ENCODE measurements around the gene QPRT. TPM values are rescaled to one million over a fixed set of nuclear protein-coding genes. Genes with fewer than 3 reads are reported as not detected.

Gene QPRT
- polyA plus RNA-seq, 3 donors: 2.1 to 4.7 (median 3.9) TPM

DNA sequence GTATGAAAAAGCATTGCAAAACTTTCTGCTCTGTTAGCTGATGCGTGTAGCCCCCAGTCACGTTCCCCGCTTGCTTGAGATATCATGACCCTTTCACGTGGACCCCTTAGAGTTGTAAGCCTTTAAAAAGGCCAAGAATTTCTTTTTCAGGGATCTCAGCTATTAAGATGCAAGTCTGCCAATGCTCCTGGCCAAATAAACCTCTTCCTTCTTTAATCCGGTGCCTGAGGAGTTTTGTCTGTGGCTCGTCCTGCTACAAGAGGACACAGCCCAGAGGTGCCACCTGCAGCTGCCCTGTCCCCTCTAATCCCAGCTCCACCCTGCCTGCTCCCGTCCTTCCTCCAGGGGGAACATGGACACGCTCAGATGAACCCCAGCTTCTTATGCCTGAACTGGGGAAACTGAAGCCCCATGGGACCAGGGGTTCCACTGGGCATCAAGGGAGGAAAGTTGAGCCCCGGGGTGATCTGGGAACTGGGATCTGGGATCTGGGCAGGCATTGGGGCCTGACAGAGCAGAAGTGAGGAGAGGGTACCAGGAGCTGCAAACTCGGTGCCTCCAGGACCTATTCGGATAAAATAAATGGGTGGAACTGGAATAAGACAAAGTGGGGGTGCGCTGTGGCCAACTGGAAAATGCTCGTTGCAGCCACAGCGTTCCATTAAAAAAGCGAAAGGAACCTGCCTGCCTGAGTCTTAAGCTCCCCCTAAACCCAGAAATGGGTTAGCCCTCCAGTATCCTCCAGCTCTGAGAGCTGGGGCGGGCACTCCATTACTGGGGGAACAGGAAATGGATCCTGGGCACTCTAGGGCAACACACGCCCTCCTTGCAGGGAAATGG is 19.7 kb downstream of the QPRT start:
- DNase-seq: no peak
- Histone ChIP-seq H3K79me2 (ENCODE audit: insufficient read depth, low read length) (no peaks in the 10 kb centered on the region), H2AFZ (ENCODE audit: insufficient read depth, low read depth, low read length, poor library complexity, severe bottlenecking) (no peak overlapping the region), H3K36me3 (replicated peaks in 1 of 2; ENCODE audit: control insufficient read depth in 1 of 2, insufficient read depth in 2 of 2, low read length in 2 of 2) (no peaks in the 10 kb centered on the region), H3K4me2 (replicated peaks; ENCODE audit: extremely low read depth, low read length, poor library complexity, severe bottlenecking) (no peak overlapping the region), H3K9me3 (replicated peaks in 1 of 2; ENCODE audit: control insufficient read depth in 1 of 2, insufficient read depth in 1 of 2, low read length in 2 of 2) (peaks cover 8 to 18% of the 10 kb centered on the region in 2 donors), H3K27ac (ENCODE audit: low read depth in 1 of 2, low read length in 2 of 2) (no peak overlapping the region), H3K27me3 (ENCODE audit: control insufficient read depth in 2 of 2, insufficient read depth in 2 of 2, low read length in 2 of 2) (peaks cover 0 to 6% of the 10 kb centered on the region in 2 donors), H3K4me3 (replicated peaks in 1 of 3; ENCODE audit: low read depth in 2 of 3, low read length in 3 of 3) (no peak overlapping the region), H3K4me1 (ENCODE audit: control insufficient read depth in 1 of 2, insufficient read depth in 2 of 2, low read length in 2 of 2) (peaks cover 7 to 19% of the 10 kb centered on the region in 2 donors), H3K9ac (ENCODE audit: insufficient read depth, low read length, poor library complexity, severe bottlenecking) (no peak overlapping the region), H4K20me1 (ENCODE audit: insufficient read depth, low read length) (no peaks in the 10 kb centered on the region)
- TF ChIP-seq, protein P1, sequence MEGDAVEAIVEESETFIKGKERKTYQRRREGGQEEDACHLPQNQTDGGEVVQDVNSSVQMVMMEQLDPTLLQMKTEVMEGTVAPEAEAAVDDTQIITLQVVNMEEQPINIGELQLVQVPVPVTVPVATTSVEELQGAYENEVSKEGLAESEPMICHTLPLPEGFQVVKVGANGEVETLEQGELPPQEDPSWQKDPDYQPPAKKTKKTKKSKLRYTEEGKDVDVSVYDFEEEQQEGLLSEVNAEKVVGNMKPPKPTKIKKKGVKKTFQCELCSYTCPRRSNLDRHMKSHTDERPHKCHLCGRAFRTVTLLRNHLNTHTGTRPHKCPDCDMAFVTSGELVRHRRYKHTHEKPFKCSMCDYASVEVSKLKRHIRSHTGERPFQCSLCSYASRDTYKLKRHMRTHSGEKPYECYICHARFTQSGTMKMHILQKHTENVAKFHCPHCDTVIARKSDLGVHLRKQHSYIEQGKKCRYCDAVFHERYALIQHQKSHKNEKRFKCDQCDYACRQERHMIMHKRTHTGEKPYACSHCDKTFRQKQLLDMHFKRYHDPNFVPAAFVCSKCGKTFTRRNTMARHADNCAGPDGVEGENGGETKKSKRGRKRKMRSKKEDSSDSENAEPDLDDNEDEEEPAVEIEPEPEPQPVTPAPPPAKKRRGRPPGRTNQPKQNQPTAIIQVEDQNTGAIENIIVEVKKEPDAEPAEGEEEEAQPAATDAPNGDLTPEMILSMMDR (IDR thresholded peaks at IDR 0.05): no peak
- intact Hi-C loops (cut with micrococcal nuclease): loop anchor here (5.0 to 10.0 kb wide), 2 partner anchors 309 to 326 kb away; partner anchors contain the start of gene C16orf92 (in 1 of the 2)
- peaks cover 17 to 27% (median 25%) of the 10 kb centered on the region in 3 donors for H3K27me3 Mint-ChIP-seq (ENCODE audit: low read depth in 3 of 3)
- peaks cover 8 to 25% (median 20%) of the 10 kb centered on the region in 7 donors for H3K9me3 Mint-ChIP-seq
- peak overlapping the region in 1 of 2 donors; percentile 41 for H3K4me3 Mint-ChIP-seq
- peak overlapping the region in 2 of 7 donors; percentile 28 to 51 for H3K27ac Mint-ChIP-seq
- 96% methylated on average over 15 of the region's 17 CpGs for WGBS (ENCODE audit: insufficient coverage)
- peaks cover 23% of the 10 kb centered on the region for H3K4me1 Mint-ChIP-seq
- peaks cover 0 to 2% of the 10 kb centered on the region in 2 donors for H3K36me3 Mint-ChIP-seq

DNA sequence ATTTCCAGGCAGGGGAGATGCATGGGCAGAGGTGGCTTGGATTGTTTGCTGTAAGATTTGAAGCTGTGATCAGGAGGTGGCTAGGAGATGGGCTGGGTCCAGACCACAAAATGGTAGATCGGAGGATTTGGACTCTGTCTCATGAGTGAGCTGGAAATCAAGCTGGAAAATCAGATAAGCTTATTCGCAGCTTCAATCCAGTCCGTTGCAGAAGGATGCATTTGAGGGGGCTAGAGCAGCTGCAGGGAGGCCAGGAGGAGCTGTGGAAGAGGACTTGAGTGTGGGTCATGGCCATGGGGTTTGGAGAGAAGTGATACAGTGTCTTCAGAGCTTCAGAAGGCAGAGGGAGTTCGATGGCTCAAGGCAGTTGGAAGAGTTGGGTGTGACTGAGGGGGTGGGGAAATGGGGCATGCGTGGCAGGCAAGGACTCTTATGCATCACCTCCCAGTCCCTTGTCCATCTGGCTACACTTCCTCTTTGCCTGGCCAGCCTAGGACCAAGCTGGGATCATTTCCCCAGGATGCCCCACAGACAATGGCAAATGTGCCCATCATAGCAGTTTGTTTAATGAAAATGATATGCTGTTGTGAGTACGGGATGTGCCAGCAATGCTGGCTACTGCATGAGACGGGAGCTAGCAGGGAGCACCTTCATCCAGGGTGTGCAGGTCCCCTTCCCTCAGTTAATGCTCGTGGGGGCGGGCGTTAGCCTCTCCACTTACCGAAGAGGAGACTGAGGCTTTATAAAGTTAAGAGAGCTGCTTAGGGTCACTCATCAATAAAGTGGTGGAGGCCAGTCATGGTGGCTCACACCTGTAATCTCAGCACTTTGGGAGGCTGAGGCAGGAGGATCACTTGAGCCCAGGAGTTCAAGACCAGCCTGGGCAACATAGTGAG is 20.6 kb downstream of the QPRT start:
- 85% methylated on average over 9 of the region's 11 CpGs for WGBS (ENCODE audit: insufficient coverage)
- no peak overlapping the region for H3K4me3 Mint-ChIP-seq
- DNase-seq: no peak

More for the DNA sequence above, 20.6 kb downstream of the QPRT start:
- intact Hi-C loops (cut with micrococcal nuclease): loop anchor here (2.0 to 10.0 kb wide), 4 partner anchors 118 to 325 kb away; partner anchors contain the start of genes C16orf92 (in 1 of the 2) and PAGR1 (in 1 of the 2)
- Mint-ChIP-seq H3K27me3 (ENCODE audit: low read depth in 3 of 3) (peaks cover 17 to 27% (median 25%) of the 10 kb centered on the region in 3 donors), H3K27ac (peak overlapping the region in 1 of 7 donors; percentile 51), H3K4me1 (peaks cover 23% of the 10 kb centered on the region), H3K36me3 (peaks cover 0 to 2% of the 10 kb centered on the region in 2 donors), H3K9me3 (peaks cover 8 to 25% (median 20%) of the 10 kb centered on the region in 7 donors)
- no peak overlapping the region for H3K4me3 ChIP-seq (replicated peaks in 1 of 3; ENCODE audit: low read depth in 2 of 3, low read length in 3 of 3)
- no peaks in the 10 kb centered on the region for H3K36me3 ChIP-seq (replicated peaks in 1 of 2; ENCODE audit: control insufficient read depth in 1 of 2, insufficient read depth in 2 of 2, low read length in 2 of 2)
- no peak overlapping the region for H2AFZ ChIP-seq (ENCODE audit: insufficient read depth, low read depth, low read length, poor library complexity, severe bottlenecking)
- TF ChIP-seq, protein P1 (IDR thresholded peaks at IDR 0.05): no peak
- H3K9ac ChIP-seq (ENCODE audit: insufficient read depth, low read length, poor library complexity, severe bottlenecking): no peak overlapping the region
- H3K27ac ChIP-seq (ENCODE audit: low read depth in 1 of 2, low read length in 2 of 2): no peak overlapping the region
- H3K9me3 ChIP-seq (replicated peaks in 1 of 2; ENCODE audit: control insufficient read depth in 1 of 2, insufficient read depth in 1 of 2, low read length in 2 of 2): peaks cover 8 to 18% of the 10 kb centered on the region in 2 donors
- H4K20me1 ChIP-seq (ENCODE audit: insufficient read depth, low read length): no peaks in the 10 kb centered on the region
- peaks cover 0 to 6% of the 10 kb centered on the region in 2 donors for H3K27me3 ChIP-seq (ENCODE audit: control insufficient read depth in 2 of 2, insufficient read depth in 2 of 2, low read length in 2 of 2)
- peaks cover 7 to 19% of the 10 kb centered on the region in 2 donors for H3K4me1 ChIP-seq (ENCODE audit: control insufficient read depth in 1 of 2, insufficient read depth in 2 of 2, low read length in 2 of 2)
- no peaks in the 10 kb centered on the region for H3K79me2 ChIP-seq (ENCODE audit: insufficient read depth, low read length)
- no peak overlapping the region for H3K4me2 ChIP-seq (replicated peaks; ENCODE audit: extremely low read depth, low read length, poor library complexity, severe bottlenecking)

Data from CD14-positive monocyte (primary cell).